Stimulated activated CD4-positive, alpha-beta T cell treated with anti-CD3 and anti-CD28 coated beads, Interleukin-4, amount 100 ng/mL, for 24 hours (primary cell): ENCODE data around the gene GNAS-AS1.
A peak's percentile ranks its signal among the peaks of the same experiment; 100 is the strongest.
"Not testable (repeated sequence)": the region's sequence is repeated elsewhere in the genome, so short reads cannot be mapped to it uniquely, and the experiment has no call there.

Experiments used
- DNase-seq: peaks from one replicate; pipeline ENCODE4 v3.0.0-alpha.2; 2020

GNAS-AS1 gene

GRCh38 chr20:58833921-58834320, 16.8 kb downstream of the GNAS-AS1 start:
- DNase-seq, result no peak

DNA sequence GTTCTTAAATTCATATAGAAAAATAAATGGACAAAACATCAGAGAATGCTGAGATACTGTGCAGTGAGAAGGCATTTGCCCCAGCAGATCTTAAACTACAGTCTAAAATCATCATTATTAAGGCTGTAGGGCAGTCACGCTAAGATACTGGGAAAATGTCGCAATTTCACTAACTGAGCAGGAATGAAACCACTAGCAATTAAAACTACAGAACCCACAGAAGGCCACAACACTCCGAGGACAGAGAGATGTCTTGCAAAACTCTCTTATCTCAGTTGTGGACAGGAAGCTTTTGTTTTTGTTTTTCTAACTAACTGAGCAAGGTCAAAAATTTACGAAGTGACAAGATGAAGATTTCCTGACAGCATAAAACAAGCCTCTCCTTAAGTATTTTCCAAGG, 18.2 kb downstream of the GNAS-AS1 start:
- no peak for DNase-seq

DNA sequence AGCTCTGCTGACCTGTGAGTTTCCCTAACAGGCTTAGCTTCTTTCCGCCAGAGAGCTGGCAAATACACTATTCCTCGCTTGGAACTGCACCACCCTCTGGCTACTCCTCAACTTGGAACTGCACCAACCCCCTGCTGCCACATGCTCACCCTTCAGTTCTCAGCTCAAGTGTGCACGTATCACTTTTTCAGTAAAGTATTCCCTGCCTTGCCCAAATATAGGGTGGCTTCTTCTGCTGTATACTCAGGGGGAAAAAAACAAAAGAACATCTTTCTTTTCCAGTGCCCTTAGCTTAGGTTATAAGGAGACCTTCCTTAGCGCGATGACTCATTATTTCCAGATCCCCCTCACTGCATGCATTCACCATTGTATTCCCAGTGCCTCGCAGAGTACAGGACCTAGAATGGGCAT, 21.2 kb downstream of the GNAS-AS1 start:
- DNase-seq, result no peak

GRCh38 chr20:58828804-58829203, 21.9 kb downstream of the GNAS-AS1 start:
- DNase-seq, result not testable (repeated sequence)

DNA sequence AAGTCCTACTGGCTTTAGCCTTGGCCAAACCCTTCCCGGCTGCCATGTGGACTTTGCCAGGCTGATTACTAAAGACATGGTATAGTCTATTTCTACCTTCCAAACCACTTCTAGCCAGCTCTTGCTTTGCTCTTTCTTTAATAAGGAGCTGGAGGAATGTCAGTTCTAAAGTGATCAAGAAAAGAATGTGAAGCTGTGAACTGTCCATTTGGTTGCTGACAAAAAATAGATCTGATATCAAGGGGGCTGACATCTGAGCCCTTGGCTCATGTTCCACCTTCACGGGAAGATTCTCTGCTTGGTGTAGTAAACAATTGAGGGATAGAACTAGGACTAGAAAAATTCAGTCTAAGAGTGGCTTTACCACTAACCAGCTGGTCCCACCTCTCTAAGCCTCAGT, 22.6 kb downstream of the GNAS-AS1 start:
- DNase-seq, result no peak

- DNase-seq, result no peak
These were observed 24.4 kb downstream of the GNAS-AS1 start for GRCh38 chr20:58826271-58826670.

DNA sequence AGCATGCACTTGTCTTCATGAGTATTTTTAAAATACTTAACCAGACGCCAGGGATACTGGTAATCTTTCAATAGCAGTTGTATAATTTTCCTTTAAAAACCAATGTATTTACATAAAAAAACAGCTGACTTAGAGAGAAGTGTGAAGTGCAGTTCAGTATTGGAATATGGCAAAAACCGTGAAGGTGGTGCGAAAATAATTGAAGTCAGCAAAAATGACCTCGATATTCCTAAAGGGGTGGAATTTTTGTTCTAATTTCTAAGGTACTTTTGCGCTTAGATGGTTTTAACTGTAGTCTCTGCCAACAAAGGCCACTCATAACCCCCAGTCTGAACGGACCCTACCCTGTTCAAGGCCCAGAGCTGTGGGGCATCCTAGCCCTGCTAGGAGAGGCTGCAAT, 25.3 kb downstream of the GNAS-AS1 start:
- DNase-seq, result no peak

- DNase-seq, result no peak
These were observed 25.9 kb downstream of the GNAS-AS1 start for GRCh38 chr20:58824843-58825242.

GRCh38 chr20:58822748-58823730, 27.7 kb downstream of the GNAS-AS1 start:
- DNase-seq, result no peak

DNA sequence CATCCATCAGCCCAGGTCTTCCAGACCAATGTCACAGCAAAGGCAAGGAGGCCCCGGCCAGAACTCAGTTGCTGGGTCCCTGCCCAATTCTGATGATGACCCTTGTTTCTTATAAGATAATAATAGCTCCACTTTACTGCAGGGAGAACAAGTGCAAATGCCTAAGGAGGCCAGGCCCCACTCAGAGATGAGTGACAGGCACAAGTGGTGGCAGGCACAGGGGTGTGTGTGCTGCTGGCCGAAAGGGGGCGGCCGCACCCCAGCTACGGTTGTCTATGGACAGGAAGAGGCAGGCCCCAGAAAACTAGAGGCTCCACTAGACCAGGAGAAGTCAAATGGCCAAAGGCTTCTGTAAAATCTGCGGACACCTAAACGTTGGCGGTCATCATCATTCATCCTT, 28.6 kb downstream of the GNAS-AS1 start:
- DNase-seq, result no peak

GRCh38 chr20:58820515-58820914, 30.2 kb downstream of the GNAS-AS1 start:
- not testable (repeated sequence) for DNase-seq

DNA sequence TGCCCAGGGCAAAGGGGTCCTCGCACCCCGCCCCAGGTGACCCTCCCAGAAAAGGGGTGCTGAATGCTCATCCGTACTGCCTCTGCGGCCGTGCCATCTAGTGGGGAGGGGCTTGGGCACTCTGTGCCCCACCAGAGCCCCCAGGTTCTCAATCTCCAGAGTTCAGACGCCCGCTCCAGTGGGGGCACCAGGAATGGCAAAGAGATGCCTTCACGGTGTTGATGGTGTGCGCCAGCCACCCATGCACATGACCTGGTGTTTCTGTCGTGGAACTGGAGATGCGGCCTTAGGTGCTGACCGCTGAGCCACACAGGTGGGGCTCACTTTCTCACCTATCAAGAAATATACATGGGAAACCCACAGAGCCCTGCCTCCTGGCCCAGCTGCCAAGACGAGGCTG, 30.8 kb downstream of the GNAS-AS1 start:
- no peak for DNase-seq

- DNase-seq, result peak; percentile 64
These were observed 32.0 kb downstream of the GNAS-AS1 start for GRCh38 chr20:58818586-58819285.

GRCh38 chr20:58817748-58818147, 33.0 kb downstream of the GNAS-AS1 start:
- DNase-seq, result no peak

DNA sequence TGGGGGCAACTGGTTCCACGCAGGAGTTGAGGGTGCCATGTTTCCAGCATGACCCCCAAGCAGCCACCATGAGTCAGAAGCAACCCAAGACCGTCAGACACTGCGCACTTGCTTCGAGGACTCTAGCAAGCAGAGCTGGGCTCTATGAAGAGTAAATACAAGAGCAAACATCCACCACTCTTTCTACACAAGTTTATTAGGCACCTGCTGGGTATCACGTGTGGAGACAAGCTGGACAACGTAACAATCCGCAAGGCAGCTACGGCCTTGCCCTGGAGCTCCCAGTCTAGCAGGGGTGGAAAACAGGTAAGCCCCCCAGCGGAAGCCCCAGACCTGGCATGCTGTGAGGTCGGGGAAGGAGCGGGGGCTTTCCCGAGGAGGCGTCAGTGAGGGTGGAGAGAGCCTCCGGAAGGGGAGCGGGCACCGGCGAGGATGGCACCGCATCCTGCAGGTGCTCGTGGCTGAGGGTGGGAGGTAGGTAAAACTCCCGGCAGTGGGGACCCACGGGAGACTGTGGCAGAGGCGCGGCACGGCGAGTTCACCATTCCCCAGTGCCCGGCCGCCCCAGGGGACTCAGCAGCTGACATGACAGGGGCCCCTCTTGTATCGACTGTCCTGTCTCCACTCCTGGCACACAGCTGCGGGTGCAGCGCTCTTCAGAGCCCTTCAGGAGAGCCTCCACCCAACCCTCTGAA, 33.6 kb downstream of the GNAS-AS1 start:
- no peak for DNase-seq

DNA sequence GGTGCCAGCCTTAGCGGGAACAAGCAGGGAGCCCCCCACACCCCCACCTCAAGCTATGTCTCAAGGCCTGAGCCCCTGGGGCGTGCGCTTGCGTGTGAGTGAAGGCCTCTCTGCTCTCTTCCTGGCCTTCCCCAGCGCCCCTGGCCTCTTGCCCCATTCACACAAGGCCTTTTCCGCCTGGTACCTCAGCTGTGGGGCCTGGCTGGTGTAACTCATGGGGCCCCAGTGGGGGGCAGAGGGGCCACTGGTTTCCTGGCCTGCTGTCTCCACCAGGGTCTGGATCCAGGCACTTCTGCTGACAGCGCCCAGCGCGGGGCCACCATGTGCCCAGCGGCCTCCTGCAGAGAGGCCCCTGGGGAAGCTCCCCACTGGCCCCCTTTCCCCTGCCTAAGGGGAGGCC, 34.7 kb downstream of the GNAS-AS1 start:
- no peak for DNase-seq

DNA sequence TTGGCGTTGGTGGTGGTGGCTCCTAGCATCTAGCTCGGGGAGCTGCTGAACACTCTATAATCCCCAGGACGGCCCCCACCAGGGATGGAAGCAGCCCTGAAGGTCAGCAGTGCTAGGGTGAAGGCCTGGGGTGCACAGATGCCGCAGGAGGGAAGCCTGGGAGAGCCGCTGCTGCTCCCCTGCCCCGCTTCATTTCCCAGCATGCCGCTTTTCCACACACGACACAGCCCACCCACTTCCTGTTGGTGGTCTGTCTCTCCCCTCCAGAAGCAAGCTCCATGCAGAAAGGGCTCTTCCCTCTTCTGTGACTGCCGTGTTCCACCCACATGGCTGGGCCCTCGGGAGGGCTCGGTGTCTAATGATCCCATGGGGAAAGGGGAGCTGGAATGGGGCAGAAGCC, 35.3 kb downstream of the GNAS-AS1 start:
- DNase-seq, result no peak

DNA sequence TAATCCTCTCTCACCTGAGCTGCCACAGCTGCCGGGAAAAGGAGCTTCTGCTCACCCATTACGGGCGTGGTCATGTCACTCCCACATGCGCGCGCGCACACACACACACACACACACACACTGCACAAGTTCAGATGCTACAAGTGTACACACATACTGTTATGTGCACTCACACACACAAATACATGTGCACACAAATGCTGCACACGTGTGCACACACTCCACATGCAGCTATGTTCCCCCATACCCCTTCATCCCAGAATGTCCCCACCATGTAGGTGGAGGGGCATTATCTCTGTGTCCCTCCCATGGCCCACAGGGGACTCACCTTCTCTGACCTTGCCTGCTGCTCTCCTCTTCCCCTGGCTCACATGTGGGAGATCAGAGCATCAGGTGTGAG, 37.3 kb downstream of the GNAS-AS1 start:
- DNase-seq, result no peak

- no peak for DNase-seq
These were observed 39.4 kb downstream of the GNAS-AS1 start for GRCh38 chr20:58811334-58811733.

DNA sequence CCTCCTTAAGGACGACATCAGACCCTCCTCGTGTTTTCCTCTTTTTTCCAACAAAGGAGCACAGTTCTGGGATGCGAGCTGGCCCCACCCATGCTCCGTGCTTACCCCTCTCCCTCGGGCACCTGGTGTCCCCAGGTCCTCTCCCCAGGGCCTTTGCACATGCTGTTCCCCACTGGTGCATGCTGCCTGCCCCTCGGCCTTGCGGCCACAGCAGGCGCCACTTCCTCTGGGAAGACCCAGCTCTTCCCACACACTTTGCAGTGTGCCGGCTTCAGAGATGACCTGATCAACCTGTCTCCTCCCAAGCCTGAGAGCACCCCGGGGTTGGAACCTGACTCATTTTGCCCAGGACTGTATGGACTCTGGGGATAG, 39.8 kb downstream of the GNAS-AS1 start:
- no peak for DNase-seq

- DNase-seq, result peak; percentile 6
These were observed 40.4 kb downstream of the GNAS-AS1 start for GRCh38 chr20:58810116-58810878.

GRCh38 chr20:58808271-58809046, 42.2 kb downstream of the GNAS-AS1 start:
- DNase-seq, result no peak
